Neutrophil (primary cell): Measurements from ENCODE around the gene ZNF664.

Source experiments
- H3K27ac ChIP-seq: fragments of 200-600 bp; sonication (generic); 2 replicates; pipeline ENCODE4 v1.5.1; 2016; ENCODE audit warnings: mild to moderate bottlenecking, moderate library complexity
- H3K27me3 ChIP-seq: fragments of 200-600 bp; sonication (generic); 2 replicates; pipeline ENCODE4 v1.6.0; 2016; ENCODE audit warnings: mild to moderate bottlenecking
- H3K36me3 ChIP-seq: fragments of 200-600 bp; sonication (generic); 2 replicates; pipeline ENCODE4 v1.5.1; 2017
- H3K4me1 ChIP-seq, 2 experiments: fragments of 200-600 bp in 1 of 2; sonication (generic) in 1 of 2; 1 replicate in 1 of 2; 2 replicates in 1 of 2; pipeline versions ENCODE4 v1.5.1 to v1.6.1; 2013 to 2016; ENCODE audit warnings: low read depth in 1 of 2, low read length in 1 of 2, mild to moderate bottlenecking in 1 of 2, moderate library complexity in 1 of 2; ENCODE audit not compliant: control insufficient read depth in 1 of 2, insufficient read depth in 1 of 2
- H3K4me3 ChIP-seq, 2 experiments: fragments of 200-600 bp in 1 of 2; sonication (generic) in 1 of 2; 1 replicate in 1 of 2; 2 replicates in 1 of 2; pipeline ENCODE4 v1.5.1; 2013 to 2016; ENCODE audit warnings: low read depth in 1 of 2, low read length in 1 of 2, mild to moderate bottlenecking in 1 of 2, moderate library complexity in 1 of 2
- H3K9me3 ChIP-seq: fragments of 200-600 bp; sonication (generic); 2 replicates; pipeline ENCODE4 v1.5.1; 2016
- TF ChIP-seq, protein P1 (sequence below): fragments of 200-600 bp; sonication (generic); IDR thresholded peaks from 2 replicates; pipeline ENCODE4 v1.5.1; 2016; ENCODE audit warnings: antibody characterized with exemption

The ZNF664 gene

DNA sequence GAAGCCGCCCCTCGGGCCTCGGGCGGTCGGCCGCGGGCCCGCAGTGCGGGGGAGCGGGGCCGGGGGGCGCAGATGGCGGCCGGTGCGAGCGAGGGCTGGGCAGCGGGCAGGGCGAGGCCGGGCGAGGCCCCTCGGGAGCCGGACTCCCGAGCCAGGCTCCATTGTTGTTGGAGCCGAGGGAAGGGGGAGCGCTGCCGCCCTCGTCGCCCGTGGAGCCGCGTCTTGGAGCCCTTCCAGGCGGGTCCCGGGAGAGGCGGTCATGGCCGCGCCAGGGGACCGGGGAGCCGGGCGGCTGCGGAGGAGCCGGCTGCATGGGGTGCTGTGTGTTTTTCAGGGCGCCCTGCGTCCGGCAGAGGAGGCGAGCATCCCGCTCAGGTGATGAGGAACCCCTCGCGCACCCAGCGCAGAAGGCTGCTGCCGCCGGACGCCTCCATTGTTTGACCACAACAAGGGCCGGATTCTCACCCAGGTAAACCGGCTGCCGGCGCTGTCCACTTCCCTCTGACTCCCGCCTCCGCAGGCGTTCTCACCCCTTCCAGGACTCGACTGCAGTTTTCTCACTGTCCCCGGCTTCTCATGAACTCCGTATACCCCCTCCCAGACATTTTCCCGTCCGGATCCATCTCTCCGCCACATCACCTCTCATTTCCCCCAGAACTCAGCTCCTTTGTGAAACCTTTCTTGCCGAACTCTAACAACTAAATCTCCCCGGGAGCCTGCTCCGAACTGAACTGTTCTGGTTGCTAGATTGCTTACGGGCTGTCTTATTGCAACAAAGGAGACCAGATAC lies 732 bp downstream of the ZNF664 start:
- peaks cover 14 to 16% of the 10 kb centered on the region in 2 experiments for H3K4me1 ChIP-seq
- no peaks in the 10 kb centered on the region for H3K9me3 ChIP-seq
- H3K4me3 ChIP-seq, result peak overlapping the region; percentile 59 to 83
- no peaks in the 10 kb centered on the region for H3K36me3 ChIP-seq
- peaks cover 48% of the 10 kb centered on the region for H3K27me3 ChIP-seq
- no peak overlapping the region for H3K27ac ChIP-seq
- TF ChIP-seq, protein P1, sequence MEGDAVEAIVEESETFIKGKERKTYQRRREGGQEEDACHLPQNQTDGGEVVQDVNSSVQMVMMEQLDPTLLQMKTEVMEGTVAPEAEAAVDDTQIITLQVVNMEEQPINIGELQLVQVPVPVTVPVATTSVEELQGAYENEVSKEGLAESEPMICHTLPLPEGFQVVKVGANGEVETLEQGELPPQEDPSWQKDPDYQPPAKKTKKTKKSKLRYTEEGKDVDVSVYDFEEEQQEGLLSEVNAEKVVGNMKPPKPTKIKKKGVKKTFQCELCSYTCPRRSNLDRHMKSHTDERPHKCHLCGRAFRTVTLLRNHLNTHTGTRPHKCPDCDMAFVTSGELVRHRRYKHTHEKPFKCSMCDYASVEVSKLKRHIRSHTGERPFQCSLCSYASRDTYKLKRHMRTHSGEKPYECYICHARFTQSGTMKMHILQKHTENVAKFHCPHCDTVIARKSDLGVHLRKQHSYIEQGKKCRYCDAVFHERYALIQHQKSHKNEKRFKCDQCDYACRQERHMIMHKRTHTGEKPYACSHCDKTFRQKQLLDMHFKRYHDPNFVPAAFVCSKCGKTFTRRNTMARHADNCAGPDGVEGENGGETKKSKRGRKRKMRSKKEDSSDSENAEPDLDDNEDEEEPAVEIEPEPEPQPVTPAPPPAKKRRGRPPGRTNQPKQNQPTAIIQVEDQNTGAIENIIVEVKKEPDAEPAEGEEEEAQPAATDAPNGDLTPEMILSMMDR, result no peak

- H3K27me3 ChIP-seq, result peaks cover 32% of the 10 kb centered on the region
- H3K27ac ChIP-seq, result no peak overlapping the region
- no peaks in the 10 kb centered on the region for H3K9me3 ChIP-seq
- TF ChIP-seq, protein P1, result no peak
- H3K4me1 ChIP-seq, result peaks cover 14 to 16% of the 10 kb centered on the region in 2 experiments
- H3K4me3 ChIP-seq, result no peak overlapping the region
- H3K36me3 ChIP-seq, result no peaks in the 10 kb centered on the region
Measured at GRCh38 chr12:123976227-123976826, 3.3 kb downstream of the ZNF664 start.

- Histone ChIP-seq H3K9me3 (no peaks in the 10 kb centered on the region), H3K36me3 (no peaks in the 10 kb centered on the region), H3K27ac (no peak overlapping the region), H3K4me1 (no peaks in the 10 kb centered on the region), H3K27me3 (peaks cover 6% of the 10 kb centered on the region), H3K4me3 (no peak overlapping the region)
- TF ChIP-seq, protein P1, result no peak
Measured at GRCh38 chr12:123979566-123979965, 6.6 kb downstream of the ZNF664 start.

DNA sequence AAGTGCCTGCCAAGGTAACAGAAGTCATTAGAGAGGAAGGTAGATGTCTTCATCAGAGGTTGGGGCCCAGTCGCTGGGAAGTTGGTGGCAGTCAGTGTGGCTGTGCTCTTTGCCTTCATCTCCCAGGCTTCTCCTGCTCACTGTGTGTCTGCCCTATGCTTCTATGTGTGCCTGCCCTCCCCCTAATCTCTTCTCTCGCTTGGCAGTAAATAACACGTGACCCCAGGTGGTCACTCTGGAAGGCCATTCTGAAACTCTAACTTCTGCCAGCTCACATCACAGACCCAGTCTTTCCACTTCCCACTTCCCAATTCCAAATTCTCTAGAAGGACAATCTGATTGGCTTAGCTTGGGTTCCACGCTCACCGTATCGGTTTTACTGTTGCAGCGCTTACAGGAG lies 9.3 kb downstream of the ZNF664 start:
- TF ChIP-seq, protein P1, result no peak
- no peaks in the 10 kb centered on the region for H3K36me3 ChIP-seq
- H3K27ac ChIP-seq, result no peak overlapping the region
- no peak overlapping the region for H3K4me3 ChIP-seq
- no peaks in the 10 kb centered on the region for H3K9me3 ChIP-seq
- no peaks in the 10 kb centered on the region for H3K4me1 ChIP-seq
- H3K27me3 ChIP-seq, result no peaks in the 10 kb centered on the region

DNA sequence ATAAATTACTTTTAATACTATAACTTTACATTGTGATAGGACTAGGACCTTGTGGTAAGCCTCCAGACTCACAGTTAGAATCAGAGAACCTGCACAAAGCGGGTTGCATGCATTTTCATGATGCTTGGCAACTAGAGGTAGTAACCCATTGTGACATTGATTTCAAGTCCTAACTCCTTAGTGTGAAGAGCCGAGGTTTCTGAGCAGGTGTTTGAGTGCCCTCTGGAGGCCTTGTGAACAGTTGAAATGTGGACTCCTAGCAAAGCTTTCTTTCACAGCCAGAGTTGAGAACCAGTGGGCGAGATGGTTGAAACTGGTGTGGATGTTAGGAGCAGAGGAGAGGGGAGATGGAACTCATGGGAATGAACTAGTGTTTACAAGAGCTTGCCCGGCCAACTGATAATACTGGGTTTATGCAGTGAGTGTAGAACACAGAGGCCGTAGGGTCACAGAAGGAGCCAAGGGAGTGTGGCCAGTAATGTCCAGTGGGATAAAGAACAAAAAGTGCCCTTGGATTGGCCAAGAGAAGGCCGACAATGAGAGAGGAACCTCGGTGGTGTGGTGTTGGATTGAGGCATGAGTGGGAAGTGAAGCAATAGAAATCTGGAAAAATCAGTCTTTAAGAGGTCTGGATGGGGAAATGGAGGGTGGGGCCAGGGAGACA lies 10.9 kb downstream of the ZNF664 start:
- Histone ChIP-seq H3K27ac (no peak overlapping the region), H3K4me3 (no peak overlapping the region), H3K4me1 (no peaks in the 10 kb centered on the region), H3K27me3 (no peaks in the 10 kb centered on the region), H3K9me3 (no peaks in the 10 kb centered on the region), H3K36me3 (no peaks in the 10 kb centered on the region)
- TF ChIP-seq, protein P1, result no peak
